ES-I3 (cell line): Measurements from ENCODE around the gene COX7A1.
"Not testable (repeated sequence)": the region's sequence is repeated elsewhere in the genome, so short reads cannot be mapped to it uniquely, and the experiment has no call there.

Experiments
- H3K36me3 ChIP-seq: 2 replicates; pipeline ENCODE4 v1.6.1; 2013; ENCODE audit warnings: mild to moderate bottlenecking, low read length, control low read depth, moderate library complexity; ENCODE audit not compliant: insufficient read depth
- H3K4me1 ChIP-seq: 2 replicates; pipeline ENCODE4 v1.6.1; 2013; ENCODE audit warnings: mild to moderate bottlenecking, control low read depth, low read length; ENCODE audit not compliant: insufficient read depth
- H3K9ac ChIP-seq: 2 replicates; pipeline ENCODE4 v1.6.1; 2013; ENCODE audit warnings: low read depth, mild to moderate bottlenecking, low read length, moderate library complexity
- H3K9me3 ChIP-seq: 2 replicates; pipeline ENCODE4 v1.6.1; 2013; ENCODE audit warnings: mild to moderate bottlenecking, low read length, moderate library complexity; ENCODE audit not compliant: control insufficient read depth, insufficient read depth

Gene COX7A1

GRCh38 chr19:36152352-36153091, at the start of gene COX7A1:
Gene COX7A1, minus strand, starts transcription at chr19:36152447. Its CDS starts 40 bp downstream, at chr19:36152407.
- peaks cover 4% of the 10 kb centered on the region; the same call in 1 of the 2 replicates for H3K36me3 ChIP-seq
- peaks cover 3% of the 10 kb centered on the region; the same call in 1 of the 2 replicates for H3K4me1 ChIP-seq
- H3K9ac ChIP-seq = peak within 1 kb of the TSS; percentile 54
- no peaks in the 10 kb centered on the region for H3K9me3 ChIP-seq

- no peaks in the 10 kb centered on the region for H3K36me3 ChIP-seq
- H3K9me3 ChIP-seq = no peaks in the 10 kb centered on the region
- H3K4me1 ChIP-seq = no peaks in the 10 kb centered on the region
- H3K9ac ChIP-seq = no peak overlapping the region
These were observed 49.4 kb upstream of the COX7A1 start for GRCh38 chr19:36201684-36202083.

GRCh38 chr19:36198119-36198518, 45.9 kb upstream of the COX7A1 start:
- Histone ChIP-seq H3K9ac (no peak overlapping the region), H3K36me3 (no peaks in the 10 kb centered on the region), H3K9me3 (no peaks in the 10 kb centered on the region), H3K4me1 (no peaks in the 10 kb centered on the region)

- no peaks in the 10 kb centered on the region for H3K4me1 ChIP-seq
- H3K9me3 ChIP-seq = no peaks in the 10 kb centered on the region
- no peak overlapping the region for H3K9ac ChIP-seq
- no peaks in the 10 kb centered on the region for H3K36me3 ChIP-seq
These were observed 44.0 kb upstream of the COX7A1 start for GRCh38 chr19:36196249-36196648.

GRCh38 chr19:36186722-36187121, 34.5 kb upstream of the COX7A1 start:
- not testable (repeated sequence) for H3K9me3 ChIP-seq, H3K9ac ChIP-seq, H3K36me3 ChIP-seq
- H3K4me1 ChIP-seq = peaks cover 11% of the 10 kb centered on the region

GRCh38 chr19:36183245-36183628, 31.0 kb upstream of the COX7A1 start:
- Histone ChIP-seq H3K9ac (no peak overlapping the region), H3K9me3 (no peaks in the 10 kb centered on the region; the same call in 1 of the 2 replicates), H3K4me1 (peaks cover 11% of the 10 kb centered on the region), H3K36me3 (no peaks in the 10 kb centered on the region)

GRCh38 chr19:36182612-36183244, 30.5 kb upstream of the COX7A1 start:
- no peaks in the 10 kb centered on the region; the same call in 1 of the 2 replicates for H3K9me3 ChIP-seq
- H3K4me1 ChIP-seq = peaks cover 11% of the 10 kb centered on the region
- no peak overlapping the region for H3K9ac ChIP-seq
- H3K36me3 ChIP-seq = no peaks in the 10 kb centered on the region

- not testable (repeated sequence) for H3K9ac ChIP-seq, H3K9me3 ChIP-seq, H3K36me3 ChIP-seq
- H3K4me1 ChIP-seq = peaks cover 11% of the 10 kb centered on the region
These were observed 26.8 kb upstream of the COX7A1 start for GRCh38 chr19:36179077-36179476.

GRCh38 chr19:36173846-36174245, 21.6 kb upstream of the COX7A1 start:
- not testable (repeated sequence) for H3K4me1 ChIP-seq, H3K9me3 ChIP-seq, H3K36me3 ChIP-seq, H3K9ac ChIP-seq

GRCh38 chr19:36172852-36173251, 20.6 kb upstream of the COX7A1 start:
- no peak overlapping the region for H3K9ac ChIP-seq
- no peaks in the 10 kb centered on the region; the same call in 1 of the 2 replicates for H3K9me3 ChIP-seq
- no peaks in the 10 kb centered on the region for H3K4me1 ChIP-seq
- H3K36me3 ChIP-seq = no peaks in the 10 kb centered on the region; the same call in 1 of the 2 replicates

GRCh38 chr19:36169084-36169760, 17.0 kb upstream of the COX7A1 start:
- Histone ChIP-seq H3K36me3 (no peaks in the 10 kb centered on the region), H3K4me1 (no peaks in the 10 kb centered on the region), H3K9ac (no peak overlapping the region), H3K9me3 (no peaks in the 10 kb centered on the region)

- H3K9ac ChIP-seq = no peak overlapping the region
These were observed 11.6 kb upstream of the COX7A1 start for GRCh38 chr19:36163813-36164212.

GRCh38 chr19:36160821-36161596, 8.8 kb upstream of the COX7A1 start:
- H3K4me1 ChIP-seq = peaks cover 12% of the 10 kb centered on the region
- H3K9ac ChIP-seq = peak overlapping the region; percentile 12; the same call in 1 of the 2 replicates
- no peaks in the 10 kb centered on the region for H3K9me3 ChIP-seq
- H3K36me3 ChIP-seq = no peaks in the 10 kb centered on the region

More at GRCh38 chr19:36163813-36164212, 11.6 kb upstream of the COX7A1 start:
- no peaks in the 10 kb centered on the region for H3K36me3 ChIP-seq
- H3K9me3 ChIP-seq = no peaks in the 10 kb centered on the region
- H3K4me1 ChIP-seq = peaks cover 12% of the 10 kb centered on the region

- Histone ChIP-seq H3K9ac (no peak overlapping the region), H3K9me3 (no peaks in the 10 kb centered on the region), H3K4me1 (peaks cover 3% of the 10 kb centered on the region; the same call in 1 of the 2 replicates), H3K36me3 (peaks cover 4% of the 10 kb centered on the region; the same call in 1 of the 2 replicates)
These were observed 879 bp upstream of the COX7A1 start for GRCh38 chr19:36153126-36153525.
